Neural crest cell (in vitro differentiated cells): Measurements from ENCODE around the gene SDR42E2. TPM values are rescaled to one million over a fixed set of nuclear protein-coding genes. Genes with fewer than 3 reads are reported as not detected.

Source experiments
- DNase-seq: peaks from one replicate; pipeline ENCODE4 v3.0.0; 2021; ENCODE audit warnings: low read depth, mixed read lengths, low spot score
- H3K27ac Mint-ChIP-seq: one replicate; pipeline ENCODE4 v1.8.0; 2021; ENCODE audit warnings: mild to moderate bottlenecking, mixed read lengths; ENCODE audit not compliant: unreplicated experiment
- H3K27me3 Mint-ChIP-seq: 2 replicates; pipeline ENCODE4 v1.8.0; 2021; ENCODE audit warnings: low read depth, mild to moderate bottlenecking, mixed read lengths
- H3K36me3 Mint-ChIP-seq: 2 replicates; pipeline ENCODE4 v1.8.0; 2021; ENCODE audit warnings: low read depth, mild to moderate bottlenecking, mixed read lengths
- H3K4me1 Mint-ChIP-seq: 2 replicates; pipeline ENCODE4 v1.8.0; 2021; ENCODE audit warnings: mixed read lengths
- H3K4me3 Mint-ChIP-seq: one replicate; pipeline ENCODE4 v1.8.0; 2021; ENCODE audit warnings: mild to moderate bottlenecking, mixed read lengths
- H3K9me3 Mint-ChIP-seq: 2 replicates; pipeline ENCODE4 v1.8.0; 2021; ENCODE audit warnings: mixed read lengths
- CTCF ChIP-seq: fragments of 200-600 bp; sonication (generic); conservative IDR thresholded peaks from 2 replicates; pipeline ENCODE4 v1.5.0; 2021; ENCODE audit warnings: antibody characterized with exemption, mild to moderate bottlenecking
- total RNA-seq: library from RNA; stranded (reverse); gene quantifications from 2 replicates; pipeline ENCODE4 v1.2.1, GENCODE V29; 2021

Gene SDR42E2
- total RNA-seq, 1 donor from 2014 or later: not detected

- no peak for TF ChIP-seq CTCF
- DNase-seq: no peak
- H3K27ac Mint-ChIP-seq: no peak overlapping the region
- H3K36me3 Mint-ChIP-seq: no peaks in the 10 kb centered on the region
- peaks cover 3% of the 10 kb centered on the region for H3K9me3 Mint-ChIP-seq
- peaks cover 17% of the 10 kb centered on the region for H3K4me1 Mint-ChIP-seq
- no peak overlapping the region for H3K4me3 Mint-ChIP-seq
- H3K27me3 Mint-ChIP-seq: no peaks in the 10 kb centered on the region
Measured at GRCh38 chr16:22202261-22202637, 39.9 kb downstream of the SDR42E2 start.

DNA sequence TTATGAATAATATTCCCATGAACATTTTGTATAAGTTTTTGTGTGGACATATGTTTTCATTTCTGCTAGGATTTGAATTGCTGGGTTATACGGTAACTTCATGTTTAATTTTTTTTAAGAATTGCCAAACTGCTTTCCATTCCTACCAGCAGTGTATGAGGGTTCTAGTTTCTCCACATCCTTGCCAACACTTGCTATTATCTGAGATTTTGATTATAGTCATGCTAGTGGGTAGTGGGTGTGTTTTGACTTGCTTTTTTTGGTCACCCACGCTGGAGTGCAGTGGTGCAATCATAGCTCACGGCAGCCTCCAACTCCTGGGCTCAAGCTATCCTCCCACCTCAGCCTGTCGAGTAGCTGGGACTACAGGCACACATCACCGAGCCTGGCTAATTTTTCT, 40.8 kb downstream of the SDR42E2 start:
- no peak for TF ChIP-seq CTCF
- no peaks in the 10 kb centered on the region for H3K36me3 Mint-ChIP-seq
- peaks cover 3% of the 10 kb centered on the region for H3K9me3 Mint-ChIP-seq
- no peak overlapping the region for H3K27ac Mint-ChIP-seq
- H3K27me3 Mint-ChIP-seq: no peaks in the 10 kb centered on the region
- DNase-seq: no peak
- peaks cover 24% of the 10 kb centered on the region for H3K4me1 Mint-ChIP-seq
- no peak overlapping the region for H3K4me3 Mint-ChIP-seq

DNA sequence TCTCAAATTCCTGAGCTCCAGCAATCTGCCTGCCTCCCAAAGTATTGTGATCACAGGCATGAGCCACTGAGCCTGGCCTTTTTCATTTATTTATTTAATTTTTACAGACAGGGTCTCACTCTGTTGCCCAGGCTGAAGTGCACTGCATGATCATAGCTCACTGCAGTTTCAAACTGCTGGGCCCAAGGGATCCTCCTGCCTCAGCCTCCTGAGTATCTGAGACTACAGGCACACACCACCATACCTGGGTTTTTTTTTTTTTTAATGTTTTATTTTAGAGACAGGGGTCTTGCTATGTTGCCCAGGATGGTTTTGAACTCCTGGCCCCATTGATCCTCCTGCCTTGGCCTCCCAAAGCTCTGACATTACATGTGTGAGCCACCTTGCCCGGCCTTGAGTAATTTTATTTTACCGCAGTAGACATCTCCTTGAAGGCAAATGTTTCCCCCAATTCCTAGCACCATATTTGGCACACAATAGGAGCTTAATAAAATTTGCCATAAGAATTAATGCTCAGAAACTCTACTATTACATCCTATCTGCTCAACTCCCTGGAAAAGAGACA, 41.9 kb downstream of the SDR42E2 start:
- H3K27me3 Mint-ChIP-seq: no peaks in the 10 kb centered on the region
- TF ChIP-seq CTCF: no peak
- peak overlapping the region; percentile 74 for H3K4me3 Mint-ChIP-seq
- no peak overlapping the region for H3K27ac Mint-ChIP-seq
- H3K36me3 Mint-ChIP-seq: no peaks in the 10 kb centered on the region
- peaks cover 3% of the 10 kb centered on the region for H3K9me3 Mint-ChIP-seq
- DNase-seq: no peak
- peaks cover 24% of the 10 kb centered on the region for H3K4me1 Mint-ChIP-seq

DNA sequence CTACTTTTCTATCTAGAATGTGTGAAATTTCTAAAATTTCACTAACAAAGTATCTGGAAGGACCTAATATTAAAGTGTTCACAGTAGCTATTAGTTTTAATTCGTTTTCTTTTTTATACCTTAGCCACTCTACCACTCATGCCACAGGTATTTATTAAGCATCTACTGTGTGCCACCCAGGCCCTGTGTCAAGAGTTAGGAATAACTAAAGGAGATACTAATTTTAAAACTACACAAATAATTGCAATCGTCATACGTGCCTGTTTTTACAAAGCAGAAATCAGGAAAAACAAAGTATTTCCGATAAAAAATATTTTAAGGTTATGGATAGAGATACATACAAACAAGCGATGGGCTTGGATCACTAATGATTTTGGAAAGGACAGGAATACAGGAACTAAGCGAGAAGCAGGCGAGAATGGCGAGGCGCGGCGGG, 43.3 kb downstream of the SDR42E2 start:
- H3K36me3 Mint-ChIP-seq: peaks cover 5% of the 10 kb centered on the region
- H3K27me3 Mint-ChIP-seq: no peaks in the 10 kb centered on the region
- H3K27ac Mint-ChIP-seq: peak overlapping the region; percentile 86
- H3K4me1 Mint-ChIP-seq: peaks cover 24% of the 10 kb centered on the region
- H3K4me3 Mint-ChIP-seq: peak overlapping the region; percentile 97
- H3K9me3 Mint-ChIP-seq: peaks cover 3% of the 10 kb centered on the region
- no peak for DNase-seq
- no peak for TF ChIP-seq CTCF

DNA sequence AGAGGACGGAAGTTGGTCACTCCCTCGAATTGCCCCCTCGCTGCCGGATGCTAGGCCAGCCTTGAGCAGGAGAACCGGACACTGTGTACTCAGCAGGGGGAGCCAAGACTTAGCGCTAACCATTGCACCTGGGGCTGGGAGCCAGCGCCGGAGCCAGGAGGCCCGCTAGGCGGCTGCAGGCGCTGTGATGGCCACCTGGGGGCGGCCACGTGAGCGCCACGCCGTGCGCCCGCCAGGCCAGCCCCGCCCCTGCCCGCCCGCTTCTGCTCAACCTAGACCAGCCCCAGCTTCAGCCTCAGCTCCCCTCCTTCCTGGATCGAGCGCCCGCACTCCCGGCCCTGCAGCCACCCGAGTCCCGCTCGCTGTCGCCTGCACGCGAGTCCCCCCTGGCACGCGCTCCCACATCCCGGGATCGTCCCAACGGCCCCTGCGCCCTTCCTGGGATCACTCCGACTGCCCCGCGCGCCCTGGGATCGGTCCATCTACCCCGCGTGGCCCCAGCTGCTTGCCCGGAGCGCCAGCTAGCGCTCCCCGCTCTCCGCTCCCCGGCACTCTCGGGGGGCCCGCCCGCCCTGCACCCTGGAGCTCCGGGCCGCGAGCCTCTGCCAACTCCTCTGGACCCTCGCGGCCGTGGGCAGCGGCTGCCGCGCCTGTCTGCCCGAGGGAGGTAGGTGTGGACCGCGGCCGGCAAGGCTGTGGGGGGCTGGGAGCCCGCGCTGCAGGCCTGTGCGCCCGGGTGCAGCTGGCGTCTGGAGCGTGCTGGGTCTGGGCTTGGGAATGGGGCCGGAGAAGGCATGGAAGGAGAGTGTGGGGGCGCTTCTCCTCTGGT, 43.9 kb downstream of the SDR42E2 start, which contains the start of gene EEF2K:
Gene EEF2K (plus strand): TSS at position 266 of the 829 bp plus-strand sequence. CDS start 19,452 bp downstream, outside the sequence.
- peaks cover 24% of the 10 kb centered on the region for H3K4me1 Mint-ChIP-seq
- peak within 1 kb of the TSS; percentile 97 for H3K4me3 Mint-ChIP-seq
- H3K36me3 Mint-ChIP-seq: peaks cover 9% of the 10 kb centered on the region
- DNase-seq: peak; percentile 81
- H3K27me3 Mint-ChIP-seq: no peaks in the 10 kb centered on the region
- H3K9me3 Mint-ChIP-seq: peaks cover 3% of the 10 kb centered on the region
- H3K27ac Mint-ChIP-seq: peak within 1 kb of the TSS; percentile 86
- TF ChIP-seq CTCF: peak; percentile 81
